Sigmoid colon (tissue), 4 donors: ENCODE results near the gene ZNF764.

Source experiments
- EP300 ChIP-seq, 4 donors: sonication (generic); formaldehyde crosslinking; IDR thresholded peaks; one replicate each; pipeline ENCODE4 v1.6.1; 2017; ENCODE audit warnings: antibody characterized with exemption in 4 of 4
- POLR2A ChIP-seq, 2 donors: fragments of 450-650 bp; IDR thresholded peaks; one replicate each; pipeline ENCODE4 v1.6.1; 2016; ENCODE audit warnings: antibody characterized with exemption in 2 of 2, mild to moderate bottlenecking in 2 of 2, moderate library complexity in 2 of 2
- POLR2AphosphoS5 ChIP-seq, 4 donors: sonication (generic); formaldehyde crosslinking; IDR thresholded peaks; one replicate each; pipeline ENCODE4 v1.6.1; 2017; ENCODE audit warnings: antibody characterized with exemption in 4 of 4
- TF ChIP-seq, protein P1 (sequence below), 4 experiments: fragments of 450-650 bp in 3 of 4; fragments of 200-600 bp in 1 of 4; IDR thresholded peaks; one replicate each; pipeline ENCODE4 v1.5.1; 2016 to 2019; ENCODE audit warnings: antibody characterized with exemption in 4 of 4, mild to moderate bottlenecking in 3 of 4, moderate library complexity in 2 of 4

GRCh38 chr16:30571445-30572322 is 13.5 kb upstream of the ZNF764 start, which contains the start of gene ZNF688:
- TF ChIP-seq, protein P1, sequence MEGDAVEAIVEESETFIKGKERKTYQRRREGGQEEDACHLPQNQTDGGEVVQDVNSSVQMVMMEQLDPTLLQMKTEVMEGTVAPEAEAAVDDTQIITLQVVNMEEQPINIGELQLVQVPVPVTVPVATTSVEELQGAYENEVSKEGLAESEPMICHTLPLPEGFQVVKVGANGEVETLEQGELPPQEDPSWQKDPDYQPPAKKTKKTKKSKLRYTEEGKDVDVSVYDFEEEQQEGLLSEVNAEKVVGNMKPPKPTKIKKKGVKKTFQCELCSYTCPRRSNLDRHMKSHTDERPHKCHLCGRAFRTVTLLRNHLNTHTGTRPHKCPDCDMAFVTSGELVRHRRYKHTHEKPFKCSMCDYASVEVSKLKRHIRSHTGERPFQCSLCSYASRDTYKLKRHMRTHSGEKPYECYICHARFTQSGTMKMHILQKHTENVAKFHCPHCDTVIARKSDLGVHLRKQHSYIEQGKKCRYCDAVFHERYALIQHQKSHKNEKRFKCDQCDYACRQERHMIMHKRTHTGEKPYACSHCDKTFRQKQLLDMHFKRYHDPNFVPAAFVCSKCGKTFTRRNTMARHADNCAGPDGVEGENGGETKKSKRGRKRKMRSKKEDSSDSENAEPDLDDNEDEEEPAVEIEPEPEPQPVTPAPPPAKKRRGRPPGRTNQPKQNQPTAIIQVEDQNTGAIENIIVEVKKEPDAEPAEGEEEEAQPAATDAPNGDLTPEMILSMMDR (IDR thresholded peaks at IDR 0.05): no peak
- TF ChIP-seq POLR2A (IDR thresholded peaks at IDR 0.05) (peak; percentile 33 to 66), POLR2AphosphoS5 (IDR thresholded peaks at IDR 0.05) (peak; percentile 70 to 87 (median 80)), EP300 (IDR thresholded peaks at IDR 0.05) (no peak)
